Breast epithelium (tissue), 4 donors: ENCODE results near the gene UGP2. TPM values are rescaled to one million over a fixed set of nuclear protein-coding genes. Genes with fewer than 3 reads are reported as not detected.
A peak's percentile ranks its signal among the peaks of the same experiment; 100 is the strongest.

ENCODE experiments used
- DNase-seq, 2 donors: peaks; one replicate each; pipeline ENCODE4 v3.0.0-alpha.2; 2019; ENCODE audit warnings: low spot score in 2 of 2
- H3K27ac ChIP-seq, 2 donors: fragments of 200-600 bp; sonication (generic) in 1 of 2; one replicate each; pipeline ENCODE4 v1.5.1; 2016 to 2019; ENCODE audit warnings: mild to moderate bottlenecking in 1 of 2
- H3K27me3 ChIP-seq, 2 donors: fragments of 200-600 bp; sonication (generic) in 1 of 2; one replicate each; pipeline versions ENCODE4 v1.5.1 to v1.6.0; 2017 to 2019; ENCODE audit warnings: control low read depth in 1 of 2, mild to moderate bottlenecking in 1 of 2
- H3K36me3 ChIP-seq: fragments of 200-600 bp; one replicate; pipeline ENCODE4 v1.5.1; 2019
- H3K4me1 ChIP-seq, 2 donors: fragments of 200-600 bp; sonication (generic); one replicate each; pipeline ENCODE4 v1.5.1; 2016 to 2019; ENCODE audit warnings: control low read depth in 1 of 2
- H3K4me3 ChIP-seq, 3 donors: fragments of 200-600 bp; sonication (generic); 1 replicate in 2 of 3; 2 replicates in 1 of 3; pipeline ENCODE4 v1.5.1; 2016 to 2019; ENCODE audit warnings: mild to moderate bottlenecking in 3 of 3, moderate library complexity in 2 of 3
- H3K9me3 ChIP-seq, 2 donors: fragments of 200-600 bp; sonication (generic) in 1 of 2; one replicate each; pipeline ENCODE4 v1.5.1; 2016 to 2019; ENCODE audit warnings: control low read depth in 1 of 2
- POLR2A ChIP-seq: fragments of 450-650 bp; IDR thresholded peaks from one replicate; pipeline ENCODE4 v1.6.1; 2016; ENCODE audit warnings: antibody characterized with exemption, mild to moderate bottlenecking, moderate library complexity
- POLR2AphosphoS5 ChIP-seq, 3 donors: sonication (generic); formaldehyde crosslinking; IDR thresholded peaks; one replicate each; pipeline ENCODE4 v1.6.1; 2017; ENCODE audit warnings: antibody characterized with exemption in 3 of 3
- intact Hi-C: fragments of 100-400 bp; cut with DNase I; formaldehyde crosslinking; loops from one replicate; pipeline ENCODE4 v1.15.1; 2023; ENCODE audit warnings: low total_unique reads
- total RNA-seq, 3 donors: library from RNA; depleted of rRNA; stranded (reverse); fragments of >200 nt; gene quantifications; one replicate each; pipeline ENCODE4 v1.1.0, GENCODE V29; 2016
- TF ChIP-seq, protein P1 (sequence below), 3 donors: fragments of 450-650 bp; IDR thresholded peaks; one replicate each; pipeline ENCODE4 v1.5.1; 2016 to 2017; ENCODE audit warnings: antibody characterized with exemption in 3 of 3, mild to moderate bottlenecking in 3 of 3, moderate library complexity in 3 of 3

Gene UGP2
- total RNA-seq, 3 donors from 2014 or later = 147 to 337 (median 204) TPM

DNA sequence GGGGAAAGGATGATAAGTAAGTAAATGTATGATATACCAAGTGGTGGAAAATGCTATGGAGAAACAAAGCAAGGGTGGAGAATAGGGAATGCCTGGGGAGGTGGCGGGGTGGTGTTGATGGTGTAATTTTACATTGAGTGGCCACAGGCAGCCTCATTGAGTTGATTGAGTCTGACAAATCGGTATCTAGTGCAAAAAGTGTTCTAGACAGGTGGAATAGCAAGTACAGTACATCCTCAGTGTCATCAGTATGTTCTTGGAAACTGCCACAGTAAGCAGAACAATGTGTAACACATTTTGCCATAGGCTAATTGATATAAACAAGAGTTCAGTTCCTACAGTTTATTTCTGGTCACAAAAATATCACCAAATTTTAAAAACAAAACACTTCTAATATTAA is 46.4 kb downstream of the UGP2 start:
- no peak for DNase-seq
- H3K27ac ChIP-seq = peak overlapping the region in 1 of 2 donors; percentile 0
- H3K4me3 ChIP-seq = no peak overlapping the region
- no peak for TF ChIP-seq POLR2A
- TF ChIP-seq, protein P1, sequence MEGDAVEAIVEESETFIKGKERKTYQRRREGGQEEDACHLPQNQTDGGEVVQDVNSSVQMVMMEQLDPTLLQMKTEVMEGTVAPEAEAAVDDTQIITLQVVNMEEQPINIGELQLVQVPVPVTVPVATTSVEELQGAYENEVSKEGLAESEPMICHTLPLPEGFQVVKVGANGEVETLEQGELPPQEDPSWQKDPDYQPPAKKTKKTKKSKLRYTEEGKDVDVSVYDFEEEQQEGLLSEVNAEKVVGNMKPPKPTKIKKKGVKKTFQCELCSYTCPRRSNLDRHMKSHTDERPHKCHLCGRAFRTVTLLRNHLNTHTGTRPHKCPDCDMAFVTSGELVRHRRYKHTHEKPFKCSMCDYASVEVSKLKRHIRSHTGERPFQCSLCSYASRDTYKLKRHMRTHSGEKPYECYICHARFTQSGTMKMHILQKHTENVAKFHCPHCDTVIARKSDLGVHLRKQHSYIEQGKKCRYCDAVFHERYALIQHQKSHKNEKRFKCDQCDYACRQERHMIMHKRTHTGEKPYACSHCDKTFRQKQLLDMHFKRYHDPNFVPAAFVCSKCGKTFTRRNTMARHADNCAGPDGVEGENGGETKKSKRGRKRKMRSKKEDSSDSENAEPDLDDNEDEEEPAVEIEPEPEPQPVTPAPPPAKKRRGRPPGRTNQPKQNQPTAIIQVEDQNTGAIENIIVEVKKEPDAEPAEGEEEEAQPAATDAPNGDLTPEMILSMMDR (IDR thresholded peaks at IDR 0.05) = no peak
- no peak for TF ChIP-seq POLR2AphosphoS5 (IDR thresholded peaks at IDR 0.05)
- H3K4me1 ChIP-seq = peaks cover 0 to 5% of the 10 kb centered on the region in 2 donors
- no peaks in the 10 kb centered on the region for H3K9me3 ChIP-seq
- no peaks in the 10 kb centered on the region for H3K27me3 ChIP-seq
- intact Hi-C loops = no loop called here
- H3K36me3 ChIP-seq = no peaks in the 10 kb centered on the region

DNA sequence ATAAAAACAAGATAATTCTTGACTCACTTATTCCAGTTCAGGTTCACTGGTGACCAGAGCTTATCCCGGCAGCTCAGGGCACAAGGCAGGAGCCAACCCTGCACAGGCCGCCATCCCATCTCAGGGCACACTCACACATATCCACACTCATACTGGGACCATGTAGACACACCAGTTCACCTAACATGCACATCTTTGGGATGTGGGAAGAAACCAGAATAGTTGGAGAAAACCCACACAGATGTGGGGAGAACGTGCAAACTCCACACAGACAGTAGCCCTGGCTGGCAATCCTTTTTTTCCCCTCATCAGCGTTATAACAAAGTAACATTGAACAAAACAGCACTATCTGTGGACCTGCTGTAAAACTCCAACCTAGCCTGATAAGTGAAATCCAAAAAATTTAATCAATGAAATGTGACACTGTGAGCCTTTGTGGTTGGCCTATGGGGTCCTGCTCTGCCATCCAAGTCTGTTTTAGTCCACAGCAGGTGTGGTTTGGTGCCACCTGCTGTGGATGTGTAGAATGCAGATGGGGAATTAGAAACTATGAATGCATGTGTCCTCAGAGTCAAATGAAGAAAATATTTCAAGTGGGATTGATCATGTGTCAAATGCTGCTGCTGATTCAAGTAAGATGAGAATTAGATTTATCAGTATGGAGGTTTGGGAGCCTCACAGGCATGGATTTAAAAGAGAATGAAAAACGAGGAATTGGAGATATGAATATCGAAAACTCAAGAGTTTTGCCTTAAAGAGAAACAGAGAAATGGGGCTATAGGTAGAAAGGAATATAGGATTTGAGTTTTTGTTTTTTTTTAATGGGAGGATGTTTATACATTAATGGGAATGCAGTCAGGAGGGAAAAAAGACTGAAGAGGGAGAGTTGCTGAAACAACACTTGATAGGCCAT is 47.0 kb downstream of the UGP2 start:
- Histone ChIP-seq H3K4me3 (no peak overlapping the region), H3K36me3 (no peaks in the 10 kb centered on the region), H3K9me3 (no peaks in the 10 kb centered on the region), H3K4me1 (peaks cover 0 to 5% of the 10 kb centered on the region in 2 donors), H3K27me3 (no peaks in the 10 kb centered on the region), H3K27ac (peak overlapping the region in 1 of 2 donors; percentile 3)
- intact Hi-C loops = no loop called here
- TF ChIP-seq POLR2AphosphoS5 (IDR thresholded peaks at IDR 0.05) = no peak
- TF ChIP-seq, protein P1 (IDR thresholded peaks at IDR 0.05) = peak; percentile 18 to 70 (median 66)
- DNase-seq = peak in 1 of 2 donors; percentile 28

DNA sequence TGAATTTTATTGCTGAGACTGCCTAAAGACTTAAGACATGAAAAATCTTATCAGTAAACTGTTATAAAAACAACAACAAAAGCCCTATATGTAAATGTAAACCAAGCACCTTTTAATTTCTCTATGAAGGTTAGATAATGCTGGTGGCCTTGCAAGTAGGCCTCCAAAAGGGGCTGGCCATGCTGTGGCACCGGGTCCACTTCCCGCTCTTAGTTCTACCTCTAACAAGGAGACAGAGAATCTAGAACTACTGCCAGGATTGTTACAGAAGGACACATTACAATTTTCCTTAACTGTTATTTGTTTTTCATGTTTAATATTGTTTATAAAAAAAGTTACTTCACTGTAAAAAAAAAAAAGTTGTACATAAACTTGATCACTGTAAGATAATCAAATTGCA is 49.0 kb downstream of the UGP2 start:
- TF ChIP-seq POLR2A (no peak), POLR2AphosphoS5 (IDR thresholded peaks at IDR 0.05) (no peak)
- TF ChIP-seq, protein P1 (IDR thresholded peaks at IDR 0.05) = no peak
- Histone ChIP-seq H3K36me3 (no peaks in the 10 kb centered on the region), H3K4me3 (no peak overlapping the region), H3K9me3 (no peaks in the 10 kb centered on the region), H3K27me3 (no peaks in the 10 kb centered on the region), H3K27ac (no peak overlapping the region), H3K4me1 (peaks cover 0 to 5% of the 10 kb centered on the region in 2 donors)
- no peak for DNase-seq
- intact Hi-C loops = no loop called here

DNA sequence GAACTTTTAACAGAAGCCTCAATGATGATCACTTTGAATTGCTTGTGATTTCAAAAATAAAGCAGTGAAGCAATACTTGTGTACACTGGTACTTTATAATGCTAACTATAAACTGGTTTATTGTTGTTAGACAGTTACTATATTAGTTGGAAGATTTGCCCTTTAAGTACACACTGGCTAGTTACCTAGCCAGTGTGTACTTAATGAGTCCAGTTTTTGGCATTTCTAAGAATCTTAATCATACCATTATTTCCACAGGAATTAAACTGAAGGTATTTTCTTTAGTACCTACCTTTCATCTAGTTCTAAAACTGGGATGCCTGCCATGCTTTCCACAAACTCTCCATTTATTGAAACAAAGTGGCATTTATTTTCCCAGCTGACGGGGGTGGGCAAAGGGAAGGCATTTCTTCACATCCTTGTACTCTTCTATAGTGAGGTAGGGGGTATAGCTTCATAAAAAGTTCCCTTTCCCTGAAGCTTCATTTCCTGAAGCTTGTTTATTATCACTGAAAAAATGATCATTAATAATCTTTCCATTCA is 49.9 kb downstream of the UGP2 start:
- intact Hi-C loops = no loop called here
- H3K27ac ChIP-seq = peak overlapping the region in 1 of 2 donors; percentile 23

More for the DNA sequence above, 49.9 kb downstream of the UGP2 start:
- Histone ChIP-seq H3K36me3 (no peaks in the 10 kb centered on the region), H3K27me3 (no peaks in the 10 kb centered on the region), H3K4me1 (peaks cover 0 to 5% of the 10 kb centered on the region in 2 donors), H3K9me3 (no peaks in the 10 kb centered on the region), H3K4me3 (no peak overlapping the region)
- no peak for TF ChIP-seq POLR2AphosphoS5 (IDR thresholded peaks at IDR 0.05)
- TF ChIP-seq, protein P1 (IDR thresholded peaks at IDR 0.05) = no peak
- DNase-seq = no peak
